GM12891 (cell line): ENCODE results near the gene OR1D5.
"Not testable (repeated sequence)": the region's sequence is repeated elsewhere in the genome, so short reads cannot be mapped to it uniquely, and the experiment has no call there.

Experiments
- DNase-seq: peaks from one replicate; pipeline ENCODE4 v3.0.0; 2011; ENCODE audit warnings: low spot score; ENCODE audit not compliant: insufficient read length
- FAIRE-seq: peaks from 2 replicates; lab custom pipeline; 2011; peaks lifted over from hg19 to GRCh38; lab: Jason Lieb, UNC
- PAX5 ChIP-seq: IDR thresholded peaks from 2 replicates; pipeline ENCODE4 v1.6.1; 2011; ENCODE audit warnings: low read length, moderate library complexity, mild to moderate bottlenecking; ENCODE audit not compliant: insufficient read depth, severe bottlenecking
- POLR2A ChIP-seq: IDR thresholded peaks from 2 replicates; pipeline ENCODE4 v1.6.1; 2011; ENCODE audit warnings: low read depth, low read length, control low read depth
- POLR2AphosphoS5 ChIP-seq: IDR thresholded peaks from 2 replicates; pipeline ENCODE4 v1.6.1; 2011; ENCODE audit warnings: low read depth, low read length, control low read depth
- POU2F2 ChIP-seq: IDR thresholded peaks from 2 replicates; pipeline ENCODE4 v1.6.1; 2011; ENCODE audit warnings: low read depth, mild to moderate bottlenecking, control low read depth, low read length, moderate library complexity
- SPI1 ChIP-seq: IDR thresholded peaks from 2 replicates; pipeline ENCODE4 v1.6.1; 2011; ENCODE audit warnings: low read depth, low read length, control low read depth
- TAF1 ChIP-seq: IDR thresholded peaks from 2 replicates; pipeline ENCODE4 v1.6.1; 2011; ENCODE audit warnings: low read depth, low read length, control low read depth

The OR1D5 gene

DNA sequence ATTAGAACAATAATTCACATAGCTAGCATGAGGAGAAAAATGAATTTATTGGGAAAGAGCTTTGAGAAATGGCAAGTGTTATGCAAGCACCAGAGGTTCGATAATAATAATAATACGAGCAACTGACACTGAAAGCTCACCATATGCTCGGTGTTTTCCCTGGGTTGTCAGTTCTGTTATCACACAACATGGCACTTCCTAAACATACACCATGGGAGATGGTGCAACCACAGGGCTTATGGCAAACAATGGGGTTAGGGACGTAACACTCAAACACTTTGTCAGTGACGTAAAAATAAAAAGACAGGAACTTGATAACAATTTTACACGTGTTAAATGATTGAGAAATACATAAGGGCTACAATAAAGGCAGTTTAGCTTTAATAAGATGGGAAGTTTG, 23.7 kb downstream of the OR1D5 start:
- DNase-seq (no peak), FAIRE-seq (no peak)
- TF ChIP-seq POLR2AphosphoS5 (no peak), PAX5 (no peak), POU2F2 (no peak), TAF1 (no peak), POLR2A (no peak), SPI1 (no peak)

DNA sequence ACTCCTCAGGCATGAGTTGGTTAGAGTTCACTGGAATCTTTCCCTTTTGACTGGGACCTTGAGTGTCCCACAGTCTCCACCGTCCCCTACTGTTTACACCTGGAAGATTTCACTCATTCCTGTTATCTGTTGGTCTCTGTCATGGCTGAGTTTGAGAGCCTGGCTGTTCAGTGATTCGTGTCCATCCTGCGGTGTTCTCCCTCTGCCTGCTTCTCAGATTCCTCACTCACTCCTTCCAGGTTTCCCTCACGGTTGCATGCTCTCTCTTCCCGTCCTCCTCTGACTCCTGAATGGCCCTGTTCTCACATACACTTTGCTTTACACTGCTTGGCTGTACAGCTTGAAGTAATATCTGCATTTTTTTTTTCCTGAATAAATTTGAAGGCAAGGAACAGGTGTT, 24.5 kb downstream of the OR1D5 start:
- no peak for DNase-seq
- TF ChIP-seq POLR2AphosphoS5, result no peak
- TF ChIP-seq SPI1, result no peak
- TF ChIP-seq PAX5, result no peak
- TF ChIP-seq TAF1, result no peak
- no peak for TF ChIP-seq POU2F2
- TF ChIP-seq POLR2A, result no peak
- FAIRE-seq, result no peak

- no peak for TF ChIP-seq POLR2AphosphoS5
- TF ChIP-seq SPI1, result no peak
- TF ChIP-seq PAX5, result no peak
- no peak for TF ChIP-seq POLR2A
- TF ChIP-seq TAF1, result no peak
- no peak for TF ChIP-seq POU2F2
- no peak for DNase-seq
- FAIRE-seq, result no peak
These were observed 26.1 kb downstream of the OR1D5 start for GRCh38 chr17:3037259-3037658.

DNA sequence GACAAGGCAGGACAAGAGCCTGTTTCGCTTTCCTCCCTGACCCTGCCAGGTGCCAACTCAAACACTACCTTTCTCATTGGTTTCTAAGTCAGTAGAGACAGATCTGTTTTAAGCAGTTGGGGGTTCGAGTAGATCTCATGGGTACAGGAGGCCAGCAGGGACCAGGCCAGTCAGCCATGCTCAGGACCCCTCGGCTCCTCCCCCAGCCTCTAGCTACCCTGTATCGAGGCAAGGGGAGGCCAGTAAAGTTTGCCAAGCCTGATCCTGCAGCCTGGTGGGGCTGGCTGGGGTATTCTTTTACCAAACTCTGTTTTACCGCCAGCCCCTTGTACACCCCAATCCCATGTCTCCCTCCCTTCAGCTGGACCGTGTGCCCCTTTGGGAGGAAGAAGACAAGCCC, 26.6 kb downstream of the OR1D5 start:
- TF ChIP-seq TAF1, result no peak
- no peak for TF ChIP-seq PAX5
- no peak for TF ChIP-seq POLR2AphosphoS5
- TF ChIP-seq POLR2A, result no peak
- no peak for TF ChIP-seq POU2F2
- TF ChIP-seq SPI1, result no peak
- FAIRE-seq, result no peak
- no peak for DNase-seq

DNA sequence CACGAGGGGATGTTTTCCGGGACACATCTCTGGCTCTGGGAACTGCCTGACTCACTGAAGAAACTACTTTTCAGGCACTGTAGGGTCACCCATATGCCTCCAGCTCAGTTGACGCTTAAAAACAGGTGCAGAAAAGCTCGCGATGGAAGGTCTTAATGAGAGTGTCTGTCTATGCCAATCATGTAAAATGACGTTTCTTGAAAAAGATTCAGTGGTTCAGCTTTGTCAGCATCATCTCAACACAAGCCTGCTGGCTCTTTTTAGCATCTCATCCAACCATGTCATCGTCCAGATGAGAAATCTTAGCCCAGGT, 27.5 kb downstream of the OR1D5 start:
- DNase-seq, result no peak
- FAIRE-seq, result no peak
- no peak for TF ChIP-seq TAF1
- no peak for TF ChIP-seq SPI1
- no peak for TF ChIP-seq POLR2AphosphoS5
- no peak for TF ChIP-seq POLR2A
- TF ChIP-seq PAX5, result no peak
- TF ChIP-seq POU2F2, result no peak

DNA sequence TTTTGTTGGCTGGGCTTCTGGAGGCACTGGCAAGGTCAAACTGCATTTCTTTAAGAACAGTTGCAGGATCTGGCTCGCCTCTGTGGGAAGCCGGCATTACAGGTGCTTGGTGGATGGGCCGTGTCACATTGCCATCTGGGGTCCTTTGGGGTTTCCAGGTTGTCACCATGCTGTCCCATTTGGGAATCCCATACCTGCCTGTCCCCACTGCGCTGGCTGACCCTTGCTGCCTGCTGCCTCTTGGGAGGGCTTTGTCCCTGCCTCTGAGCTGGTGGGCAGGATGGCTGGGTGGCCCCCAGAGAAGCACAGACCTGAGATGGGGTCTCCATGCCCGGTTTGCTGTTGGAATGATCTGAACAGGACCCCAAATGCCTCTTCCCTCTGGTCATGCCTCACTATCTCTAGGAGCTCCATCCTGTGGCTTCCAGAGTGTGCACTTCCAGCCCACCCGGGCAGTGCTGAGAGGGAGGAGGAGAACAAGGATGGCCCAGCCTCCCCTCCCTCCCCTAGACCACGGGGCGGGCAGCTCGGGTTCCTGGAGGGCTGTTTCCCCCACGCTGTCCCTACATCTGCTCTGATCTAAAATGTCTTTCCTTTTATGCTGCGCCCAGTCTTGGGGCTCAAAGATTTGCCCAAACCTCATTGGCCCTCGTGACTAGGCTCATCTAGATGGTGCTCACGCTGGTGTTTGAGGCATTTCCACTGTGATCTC, 28.0 kb downstream of the OR1D5 start:
- DNase-seq, result no peak
- no peak for FAIRE-seq
- TF ChIP-seq TAF1, result no peak
- TF ChIP-seq POLR2AphosphoS5, result no peak
- TF ChIP-seq PAX5, result no peak
- TF ChIP-seq POU2F2, result no peak
- no peak for TF ChIP-seq POLR2A

DNA sequence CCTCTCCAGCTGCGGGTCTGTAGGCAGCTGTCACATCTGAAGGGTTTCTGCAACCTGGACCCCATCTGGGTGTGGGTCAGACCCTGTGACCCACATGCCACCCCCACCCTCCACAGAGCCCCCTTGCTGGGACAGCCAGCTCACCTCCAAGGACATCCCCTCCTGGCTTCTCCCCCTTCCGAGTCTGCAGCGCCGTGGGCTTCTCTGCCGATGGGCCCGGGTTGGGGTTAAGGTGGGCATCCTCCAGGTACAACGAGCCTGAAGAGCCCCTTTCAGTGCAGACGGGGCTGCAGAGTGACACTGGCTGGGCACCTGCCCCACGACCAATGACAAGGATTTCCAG, 28.9 kb downstream of the OR1D5 start:
- FAIRE-seq (no peak), DNase-seq (no peak)
- TF ChIP-seq POU2F2 (no peak), SPI1 (no peak), POLR2A (no peak), POLR2AphosphoS5 (no peak), TAF1 (no peak), PAX5 (no peak)

DNA sequence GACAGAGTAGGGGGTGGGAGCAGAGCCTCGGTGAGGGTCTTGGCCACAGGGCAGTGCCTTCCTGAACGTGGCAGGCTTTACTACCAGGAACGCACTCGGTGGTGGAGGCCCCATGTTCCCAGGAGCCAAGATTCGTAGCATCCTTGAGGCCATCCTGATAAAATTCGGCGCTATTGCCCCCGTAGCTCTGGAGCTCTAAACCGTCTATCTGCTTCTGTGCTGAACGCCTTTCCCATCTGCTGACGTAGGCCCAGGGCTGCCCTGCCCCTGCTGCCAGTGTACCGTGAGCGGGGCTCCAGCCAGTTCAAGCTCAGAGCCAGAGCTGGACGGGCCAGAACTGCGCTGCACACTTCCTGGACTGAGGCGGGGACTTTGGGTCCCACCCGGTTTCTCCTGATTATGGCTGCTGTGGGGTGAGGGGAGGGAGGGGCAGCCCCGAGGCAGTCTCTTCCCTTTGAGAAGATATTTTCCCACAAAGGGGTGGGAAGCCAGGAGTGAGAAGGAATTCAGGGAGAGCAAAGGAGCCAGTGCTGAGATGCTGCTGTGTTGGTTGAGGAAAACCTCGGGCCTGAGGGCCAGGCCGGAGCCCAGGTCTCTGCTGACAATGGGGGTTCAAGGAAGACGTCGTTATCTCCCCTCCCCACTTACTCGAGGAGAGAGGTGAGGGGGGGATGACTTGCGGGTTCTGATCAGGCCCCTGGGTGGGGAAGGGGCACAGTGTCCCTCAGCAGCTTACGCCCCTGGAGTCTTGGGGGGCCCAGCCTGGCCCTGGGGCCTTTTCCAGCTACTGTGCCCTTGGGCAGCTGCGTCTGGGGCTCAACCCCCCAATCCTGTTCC, 29.4 kb downstream of the OR1D5 start:
- DNase-seq (no peak), FAIRE-seq (no peak)
- TF ChIP-seq TAF1, result no peak
- TF ChIP-seq POU2F2, result no peak
- no peak for TF ChIP-seq POLR2AphosphoS5
- no peak for TF ChIP-seq POLR2A
- no peak for TF ChIP-seq PAX5
- TF ChIP-seq SPI1, result no peak

DNA sequence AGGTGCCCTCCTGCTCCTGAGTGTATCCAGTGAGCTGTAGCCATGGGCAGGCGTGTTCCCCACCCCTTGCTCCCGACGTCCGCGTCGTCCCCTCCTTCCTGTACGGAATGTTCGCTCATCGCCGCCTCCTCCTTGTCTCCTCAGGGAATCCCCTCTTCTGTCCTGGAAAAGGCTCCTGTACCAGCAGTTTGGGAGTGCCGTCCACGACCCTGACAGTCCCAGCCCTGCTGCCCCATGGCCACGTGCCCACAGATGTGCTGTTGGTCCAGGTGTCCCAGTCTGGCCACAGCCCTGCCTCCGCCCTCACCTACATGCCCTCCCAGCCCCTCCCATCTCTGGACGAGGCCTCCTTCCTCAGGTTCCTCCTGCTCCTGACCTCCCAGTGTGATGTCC, 30.2 kb downstream of the OR1D5 start:
- FAIRE-seq (no peak), DNase-seq (no peak)
- TF ChIP-seq SPI1 (no peak), POLR2A (no peak), POU2F2 (no peak), POLR2AphosphoS5 (no peak), PAX5 (no peak), TAF1 (no peak)

DNA sequence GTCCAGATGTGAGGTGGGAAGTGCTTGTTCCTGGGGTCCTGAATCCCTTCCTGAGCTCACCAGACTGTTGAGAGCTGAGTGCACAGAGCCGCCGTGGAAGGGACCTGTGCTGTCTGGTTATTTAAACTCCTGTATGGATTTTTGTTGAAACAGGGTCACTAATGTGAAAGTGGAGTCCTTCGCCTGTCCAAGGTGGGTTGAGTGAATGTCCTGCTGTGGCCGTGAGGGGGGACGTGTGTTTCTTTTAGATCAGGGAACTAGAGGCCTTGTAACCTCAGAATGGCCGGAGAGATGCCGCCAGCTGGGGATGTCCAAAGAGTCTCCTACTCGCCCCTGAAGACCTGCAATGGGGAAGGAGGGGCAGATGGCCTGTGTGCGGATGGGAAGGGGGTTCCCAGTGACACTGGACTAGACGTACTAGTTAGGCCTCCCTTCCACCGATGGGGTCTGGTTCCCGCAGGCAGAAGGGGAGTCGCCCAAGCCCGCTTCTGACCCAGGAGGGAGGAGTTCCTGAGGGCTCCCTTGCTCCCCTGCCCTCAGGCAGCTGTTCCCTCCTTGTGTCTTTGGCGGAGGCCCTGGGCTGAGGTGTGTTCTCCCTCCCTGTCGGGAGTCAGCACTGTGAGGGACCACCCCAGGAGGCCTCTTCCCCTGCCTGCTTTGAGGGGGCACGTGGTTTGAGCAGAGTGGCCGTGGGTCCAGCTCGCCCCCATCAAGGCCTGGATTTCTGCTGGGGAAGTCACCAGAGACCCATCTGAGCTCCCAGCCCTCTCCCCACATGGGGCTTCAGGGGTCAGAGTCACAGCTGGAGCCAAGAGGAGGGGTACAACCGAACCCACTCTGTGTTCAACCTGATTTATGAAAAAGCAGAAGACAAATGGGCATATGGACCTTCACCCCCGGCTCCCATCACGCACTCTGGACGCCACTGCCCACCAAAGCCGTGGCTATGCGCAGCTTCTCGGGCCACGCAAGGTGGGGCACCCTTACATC, 30.9 kb downstream of the OR1D5 start:
- FAIRE-seq, result no peak
- TF ChIP-seq SPI1, result no peak
- no peak for TF ChIP-seq TAF1
- TF ChIP-seq POLR2AphosphoS5, result no peak
- TF ChIP-seq POLR2A, result no peak
- TF ChIP-seq POU2F2, result no peak
- TF ChIP-seq PAX5, result no peak
- no peak for DNase-seq

- not testable (repeated sequence) for FAIRE-seq, DNase-seq
These were observed 32.4 kb downstream of the OR1D5 start for GRCh38 chr17:3030852-3031470.
